HepG2 (cell line): Measurements from ENCODE around the gene MRPL14. TPM values are rescaled to one million over a fixed set of nuclear protein-coding genes. Genes with fewer than 3 reads are reported as not detected.

Experiments used
- ATAD3A ChIP-seq: sonication (generic); formaldehyde crosslinking; IDR thresholded peaks from 2 replicates; pipeline ENCODE4 v1.4.0; 2020; ENCODE audit warnings: missing genetic modification reagents
- FOXA1 ChIP-seq, 2 experiments: fragments of 450-650 bp in 1 of 2; sonication (generic) in 1 of 2; formaldehyde crosslinking in 1 of 2; IDR thresholded peaks; 2 replicates each; pipeline versions ENCODE4 v1.4.0 to v1.6.1; 2016 to 2020; ENCODE audit warnings: missing genetic modification reagents in 1 of 2
- GFI1 ChIP-seq: sonication (generic); formaldehyde crosslinking; IDR thresholded peaks from 2 replicates; pipeline ENCODE4 v1.5.0; 2020; ENCODE audit warnings: missing genetic modification reagents, mild to moderate bottlenecking, borderline replicate concordance
- HOXA3 ChIP-seq: sonication (generic); formaldehyde crosslinking; IDR thresholded peaks from 2 replicates; pipeline ENCODE4 v1.5.0; 2020; ENCODE audit warnings: missing genetic modification reagents
- IRF1 ChIP-seq: sonication (generic); formaldehyde crosslinking; IDR thresholded peaks from 2 replicates; pipeline ENCODE4 v1.4.0; 2020; ENCODE audit warnings: low read depth, mild to moderate bottlenecking, missing genetic modification reagents
- LCORL ChIP-seq, 2 experiments: fragments of 450-650 bp in 1 of 2; sonication (generic) in 1 of 2; formaldehyde crosslinking in 1 of 2; IDR thresholded peaks; 2 replicates each; pipeline versions ENCODE4 v1.5.0 to v1.6.1; 2017 to 2020; ENCODE audit warnings: antibody characterized with exemption in 1 of 2, missing genetic modification reagents in 1 of 2
- MXD4 ChIP-seq: IDR thresholded peaks from 2 replicates; pipeline ENCODE4 v1.6.1; 2016; ENCODE audit warnings: mild to moderate bottlenecking, missing biosample characterization, missing genetic modification reagents
- NFRKB ChIP-seq: fragments of 450-650 bp; IDR thresholded peaks from 2 replicates; pipeline ENCODE4 v1.6.1; 2017
- PRPF4 ChIP-seq: fragments of 200-400 bp; formaldehyde crosslinking; IDR thresholded peaks from 2 replicates; pipeline ENCODE4 v1.6.1; 2016; ENCODE audit warnings: low read length, low read depth; ENCODE audit not compliant: poor library complexity, severe bottlenecking
- RNF219 ChIP-seq: sonication (generic); formaldehyde crosslinking; IDR thresholded peaks from 2 replicates; pipeline ENCODE4 v1.5.0; 2020; ENCODE audit warnings: mild to moderate bottlenecking, missing genetic modification reagents
- SIX1 ChIP-seq: sonication (generic); formaldehyde crosslinking; IDR thresholded peaks from 2 replicates; pipeline ENCODE4 v1.4.0; 2020; ENCODE audit warnings: missing genetic modification reagents, borderline replicate concordance
- SMYD3 ChIP-seq: sonication (generic); formaldehyde crosslinking; IDR thresholded peaks from 2 replicates; pipeline ENCODE4 v1.8.1; 2023; ENCODE audit warnings: mild to moderate bottlenecking, missing genetic modification reagents
- SRSF1 ChIP-seq: fragments of 200-400 bp; formaldehyde crosslinking; optimal IDR thresholded peaks from 2 replicates; pipeline ENCODE3; 2017; ENCODE audit warnings: mild to moderate bottlenecking, low read depth, low read length, moderate library complexity
- XRCC5 ChIP-seq: fragments of 200-400 bp; formaldehyde crosslinking; optimal IDR thresholded peaks from 2 replicates; pipeline ENCODE3; 2017; ENCODE audit warnings: mild to moderate bottlenecking, low read length
- ZBTB39 ChIP-seq: sonication (generic); formaldehyde crosslinking; IDR thresholded peaks from 2 replicates; pipeline ENCODE4 v1.5.0; 2020; ENCODE audit warnings: missing genetic modification reagents
- ZBTB42 ChIP-seq: sonication (generic); formaldehyde crosslinking; IDR thresholded peaks from 2 replicates; pipeline ENCODE4 v1.5.0; 2020; ENCODE audit warnings: mild to moderate bottlenecking, missing genetic modification reagents
- ZC3H13 ChIP-seq: sonication (generic); formaldehyde crosslinking; IDR thresholded peaks from 2 replicates; pipeline ENCODE4 v1.8.1; 2023; ENCODE audit warnings: mild to moderate bottlenecking, missing genetic modification reagents, moderate library complexity
- ZFP82 ChIP-seq: sonication (generic); formaldehyde crosslinking; IDR thresholded peaks from 2 replicates; pipeline ENCODE4 v1.5.1; 2020; ENCODE audit warnings: mild to moderate bottlenecking, missing genetic modification reagents, borderline replicate concordance
- ZNF30 ChIP-seq: sonication (generic); formaldehyde crosslinking; IDR thresholded peaks from 2 replicates; pipeline ENCODE4 v1.5.0; 2020; ENCODE audit warnings: mild to moderate bottlenecking, missing genetic modification reagents
- ZNF333 ChIP-seq: sonication (generic); formaldehyde crosslinking; IDR thresholded peaks from 2 replicates; pipeline ENCODE4 v1.4.0; 2020; ENCODE audit warnings: mild to moderate bottlenecking, missing genetic modification reagents, borderline replicate concordance
- ZNF44 ChIP-seq: sonication (generic); formaldehyde crosslinking; IDR thresholded peaks from 2 replicates; pipeline ENCODE4 v1.5.1; 2020; ENCODE audit warnings: mild to moderate bottlenecking, missing genetic modification reagents
- ZNF660 ChIP-seq: sonication (generic); formaldehyde crosslinking; IDR thresholded peaks from 2 replicates; pipeline ENCODE4 v1.5.1; 2020; ENCODE audit warnings: mild to moderate bottlenecking, low read depth, missing genetic modification reagents, borderline replicate concordance
- ZNF772 ChIP-seq: sonication (generic); formaldehyde crosslinking; IDR thresholded peaks from 2 replicates; pipeline ENCODE4 v1.5.0; 2020; ENCODE audit warnings: mild to moderate bottlenecking, missing genetic modification reagents
- ZSCAN21 ChIP-seq: sonication (generic); formaldehyde crosslinking; IDR thresholded peaks from 2 replicates; pipeline ENCODE4 v1.8.0; 2022; ENCODE audit warnings: mild to moderate bottlenecking, missing genetic modification reagents, moderate library complexity, borderline replicate concordance
- ZSCAN29 ChIP-seq: sonication (generic); formaldehyde crosslinking; conservative IDR thresholded peaks from 2 replicates; pipeline ENCODE4 v1.4.0; 2020; ENCODE audit warnings: mild to moderate bottlenecking, missing genetic modification reagents
- polyA plus RNA-seq, 8 experiments: library from polyadenylated mRNA; depleted of rRNA in 3 of 8; stranded (reverse) in 7 of 8; unstranded in 1 of 8; fragments of >200 nt; fragmentation: Illumina TruSeq in 4 of 8; extraction: Trizol in 4 of 8; gene quantifications; 2 replicates each; pipeline versions ENCODE4 v1.2.1 to v1.2.3, GENCODE V29; 2011 to 2016; ENCODE audit warnings: low read depth in 4 of 8, missing spikeins in 1 of 8, mixed read lengths in 1 of 8; ENCODE audit not compliant: insufficient read depth in 1 of 8
- total RNA-seq, 5 experiments: library from RNA; depleted of rRNA; stranded (reverse); fragments of >200 nt; fragmentation: Illumina TruSeq; extraction: Trizol; gene quantifications; 2 replicates each; pipeline ENCODE4 v1.2.3, GENCODE V29; 2016; ENCODE audit warnings: low read depth in 1 of 5

The MRPL14 gene
- total and polyA plus RNA-seq, 2 of the 13 experiments (the other 11 are each of a cell fraction or from before 2014, with no cell fraction given) = 157 to 178 TPM

GRCh38 chr6:44133003-44133931 is 6.0 kb upstream of the MRPL14 start (continued):
- TF ChIP-seq ZNF660 (CRISPR knock-in tag) (no peak), ZSCAN21 (CRISPR knock-in tag) (no peak), ZNF333 (no peak), IRF1 (CRISPR knock-in tag) (no peak), GFI1 (CRISPR knock-in tag) (no peak), SMYD3 (CRISPR knock-in tag) (no peak), ZC3H13 (CRISPR knock-in tag) (no peak), MXD4 (CRISPR knock-in tag) (no peak), FOXA1 (IDR thresholded peaks at IDR 0.05) (no peak), FOXA1 (CRISPR knock-in tag; IDR thresholded peaks at IDR 0.05) (peak; percentile 55), SRSF1 (peak; percentile 43), ZFP82 (no peak), HOXA3 (CRISPR knock-in tag) (peak; percentile 36; the same call in 1 of the 2 replicates), PRPF4 (no peak), ATAD3A (CRISPR knock-in tag) (no peak), NFRKB (no peak), ZBTB39 (CRISPR knock-in tag) (no peak), ZSCAN29 (CRISPR knock-in tag) (no peak), RNF219 (CRISPR knock-in tag) (no peak), ZNF772 (0 out of 2 replicates have a peak, but pooled peaks have one; percentile 40), ZBTB42 (CRISPR knock-in tag) (no peak), XRCC5 (peak; percentile 41), SIX1 (no peak), LCORL (IDR thresholded peaks at IDR 0.05) (no peak), LCORL (CRISPR knock-in tag; IDR thresholded peaks at IDR 0.05) (no peak), ZNF30 (CRISPR knock-in tag) (no peak), ZNF44 (peak; percentile 71; the same call in 1 of the 2 replicates)
